Subcutaneous adipose tissue (tissue), 4 donors: ENCODE data around the gene CCNL2. TPM values are rescaled to one million over a fixed set of nuclear protein-coding genes. Genes with fewer than 3 reads are reported as not detected.

Experiments used
- total RNA-seq, 4 donors: library from RNA; depleted of rRNA; stranded (reverse); fragments of >200 nt; gene quantifications; one replicate each; pipeline ENCODE4 v1.1.0, GENCODE V29; 2016
- TF ChIP-seq, protein P1 (sequence below): fragments of 450-650 bp; IDR thresholded peaks from one replicate; pipeline ENCODE4 v1.5.1; 2016; ENCODE audit warnings: low read depth, mild to moderate bottlenecking, control low read depth, antibody characterized with exemption, moderate library complexity

CCNL2 gene
- total RNA-seq, 4 donors from 2014 or later, result 146 to 268 (median 194) TPM

DNA sequence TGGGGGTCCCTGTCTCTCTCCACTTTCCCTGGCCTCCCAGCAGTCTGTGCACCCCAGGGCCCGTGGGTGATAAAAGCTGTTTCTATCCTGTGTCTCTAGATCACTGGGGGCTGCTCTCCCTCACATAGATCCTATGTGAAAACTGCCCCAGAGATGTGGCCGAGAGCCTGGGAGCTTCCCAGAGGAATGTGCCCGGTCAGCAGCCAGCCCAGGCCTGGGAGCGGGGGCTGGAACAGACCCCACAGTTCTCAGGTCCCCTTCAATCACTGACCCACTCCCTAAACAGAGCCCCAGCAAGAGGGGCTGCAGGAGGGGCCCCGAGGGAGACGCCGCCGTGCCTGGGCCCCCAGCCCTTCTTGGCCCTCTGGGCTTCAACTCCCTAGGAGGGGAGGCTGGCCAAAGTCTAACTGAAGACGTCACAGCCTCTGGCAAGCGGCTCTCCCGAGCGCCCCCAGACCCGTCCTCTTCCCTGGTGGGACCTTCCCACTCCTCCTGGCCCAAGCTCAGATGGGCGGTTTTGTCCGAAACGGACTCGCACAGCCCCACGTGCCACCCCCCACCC lies 41.2 kb downstream of the CCNL2 start:
- TF ChIP-seq, protein P1, sequence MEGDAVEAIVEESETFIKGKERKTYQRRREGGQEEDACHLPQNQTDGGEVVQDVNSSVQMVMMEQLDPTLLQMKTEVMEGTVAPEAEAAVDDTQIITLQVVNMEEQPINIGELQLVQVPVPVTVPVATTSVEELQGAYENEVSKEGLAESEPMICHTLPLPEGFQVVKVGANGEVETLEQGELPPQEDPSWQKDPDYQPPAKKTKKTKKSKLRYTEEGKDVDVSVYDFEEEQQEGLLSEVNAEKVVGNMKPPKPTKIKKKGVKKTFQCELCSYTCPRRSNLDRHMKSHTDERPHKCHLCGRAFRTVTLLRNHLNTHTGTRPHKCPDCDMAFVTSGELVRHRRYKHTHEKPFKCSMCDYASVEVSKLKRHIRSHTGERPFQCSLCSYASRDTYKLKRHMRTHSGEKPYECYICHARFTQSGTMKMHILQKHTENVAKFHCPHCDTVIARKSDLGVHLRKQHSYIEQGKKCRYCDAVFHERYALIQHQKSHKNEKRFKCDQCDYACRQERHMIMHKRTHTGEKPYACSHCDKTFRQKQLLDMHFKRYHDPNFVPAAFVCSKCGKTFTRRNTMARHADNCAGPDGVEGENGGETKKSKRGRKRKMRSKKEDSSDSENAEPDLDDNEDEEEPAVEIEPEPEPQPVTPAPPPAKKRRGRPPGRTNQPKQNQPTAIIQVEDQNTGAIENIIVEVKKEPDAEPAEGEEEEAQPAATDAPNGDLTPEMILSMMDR, result no peak

DNA sequence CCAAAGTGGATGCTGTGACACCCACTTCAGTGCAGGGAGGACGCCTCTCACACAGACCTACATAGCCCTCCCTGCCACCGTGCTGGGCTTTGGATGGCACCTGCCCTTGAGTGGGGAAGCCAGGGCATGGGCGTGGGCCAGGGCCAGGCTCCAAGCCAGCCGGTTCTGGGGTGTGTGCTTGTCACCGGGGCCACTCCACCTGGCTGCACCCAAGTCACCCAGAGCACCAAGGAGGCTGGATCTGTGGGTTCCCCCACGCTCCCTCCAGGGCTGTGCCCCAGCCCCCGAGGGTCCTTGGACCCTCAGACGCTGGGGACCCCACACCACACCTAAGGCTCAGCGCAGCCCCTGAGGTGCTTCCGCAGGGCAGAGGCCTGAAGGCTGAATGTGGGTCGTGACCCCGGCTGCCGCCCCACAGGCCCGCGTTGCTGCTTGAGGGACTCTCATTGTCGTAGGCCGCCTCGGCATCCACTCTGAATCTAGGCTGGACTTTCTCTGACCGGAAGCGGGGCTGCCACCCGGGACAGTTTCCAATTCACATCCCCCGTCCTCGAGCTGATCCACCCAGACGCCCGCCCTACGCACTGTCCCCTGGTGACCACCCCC lies 42.2 kb downstream of the CCNL2 start:
- TF ChIP-seq, protein P1, result no peak

DNA sequence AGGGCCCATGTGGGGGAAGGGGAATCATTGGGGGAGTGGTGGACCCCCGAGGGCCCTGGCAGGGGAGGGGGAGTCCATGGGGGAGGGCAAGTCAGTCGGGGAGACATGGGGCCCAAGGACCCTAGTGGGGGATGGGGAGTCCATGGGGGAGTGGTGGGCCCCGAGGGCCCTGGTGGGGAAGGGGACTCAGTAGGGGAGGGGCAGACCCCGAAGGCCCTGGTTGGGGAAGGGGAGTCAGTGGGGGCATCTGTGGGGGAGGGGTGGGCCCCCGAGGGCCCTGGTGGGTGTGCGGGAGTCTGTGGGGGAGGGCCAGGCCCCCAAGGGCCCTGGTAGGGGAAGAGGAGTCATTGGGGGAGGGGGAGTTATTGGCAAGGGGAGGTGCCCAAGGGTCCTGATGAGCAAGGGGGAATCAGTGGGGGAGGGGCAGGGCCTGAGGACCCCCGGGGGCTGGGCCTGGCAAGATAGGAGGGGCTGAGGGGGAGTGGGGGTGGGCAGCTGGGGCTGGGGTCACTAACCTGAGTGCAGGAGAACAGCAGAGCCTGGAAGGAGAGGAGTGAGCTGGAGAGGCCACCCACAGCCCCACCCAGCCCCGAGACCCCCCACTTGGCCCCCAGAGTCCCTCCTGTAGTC lies 42.9 kb downstream of the CCNL2 start:
- TF ChIP-seq, protein P1, result no peak

DNA sequence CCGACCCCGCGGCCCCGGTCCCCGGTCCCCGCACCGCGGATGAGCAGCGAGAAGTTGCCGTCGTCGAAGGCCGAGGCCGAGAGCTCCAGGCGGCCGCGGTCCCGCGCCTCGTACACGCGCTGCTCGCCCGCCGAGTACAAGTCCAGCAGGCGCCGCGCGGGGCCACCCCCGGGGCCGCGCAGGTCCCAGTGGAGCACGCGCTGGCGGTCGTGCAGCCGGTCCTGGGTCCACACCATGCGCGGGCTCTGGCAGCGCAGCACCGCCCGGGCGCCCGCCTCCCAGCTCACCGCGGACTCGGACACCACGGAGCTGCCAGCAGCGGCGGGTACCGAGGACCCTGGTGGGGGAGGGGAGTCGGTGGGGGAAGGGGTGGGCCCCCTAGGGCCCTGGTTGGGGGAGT lies 43.7 kb downstream of the CCNL2 start:
- TF ChIP-seq, protein P1, result no peak

DNA sequence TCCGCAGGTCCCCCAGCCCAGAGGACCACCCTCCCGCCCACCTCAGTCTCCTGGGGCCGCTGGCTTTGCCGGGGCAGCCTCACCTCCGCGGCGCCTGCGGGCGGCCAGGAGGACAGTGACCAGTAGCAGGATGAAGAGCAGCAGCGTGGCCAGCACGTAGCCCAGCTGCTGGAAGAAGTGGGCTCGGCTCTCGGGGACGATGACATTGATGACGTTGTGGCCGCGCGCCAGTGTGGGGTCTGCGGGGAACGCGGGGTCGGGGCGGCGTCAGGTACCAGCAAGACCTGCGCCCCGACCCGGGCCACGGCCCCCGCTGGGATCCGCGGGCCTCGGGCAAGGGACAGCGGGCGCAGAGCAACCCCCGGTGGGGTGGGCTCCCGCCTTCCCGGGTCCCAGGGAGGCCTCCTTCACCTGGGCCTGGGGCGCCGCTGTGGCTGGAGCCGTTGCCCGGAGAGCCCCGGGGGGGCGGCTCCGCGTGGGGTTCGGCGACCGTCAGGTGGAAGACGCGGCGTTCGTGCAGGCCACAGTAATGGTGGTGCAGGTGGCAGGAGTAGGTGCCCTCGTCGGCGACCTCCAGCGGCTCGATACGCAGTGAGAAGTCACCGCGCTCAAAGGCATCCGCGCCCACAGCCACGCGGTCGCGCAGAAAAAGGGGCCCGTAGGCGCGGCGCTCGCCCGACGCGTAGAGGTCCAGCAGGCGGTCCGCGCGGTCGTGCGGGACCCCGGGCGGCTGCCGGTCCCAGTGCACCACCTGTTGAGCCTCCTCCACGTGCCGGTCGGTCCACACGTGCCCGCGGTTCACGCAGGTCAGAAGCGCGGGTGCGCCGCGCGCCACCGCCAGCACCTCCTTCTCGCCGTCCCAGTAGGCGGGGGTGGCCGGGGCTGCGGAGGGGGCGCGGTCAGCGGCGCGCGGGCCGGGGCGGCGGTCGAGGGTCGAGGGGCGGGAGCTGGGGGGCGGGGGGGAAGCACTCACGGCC lies 44.6 kb downstream of the CCNL2 start:
- TF ChIP-seq, protein P1, result no peak

DNA sequence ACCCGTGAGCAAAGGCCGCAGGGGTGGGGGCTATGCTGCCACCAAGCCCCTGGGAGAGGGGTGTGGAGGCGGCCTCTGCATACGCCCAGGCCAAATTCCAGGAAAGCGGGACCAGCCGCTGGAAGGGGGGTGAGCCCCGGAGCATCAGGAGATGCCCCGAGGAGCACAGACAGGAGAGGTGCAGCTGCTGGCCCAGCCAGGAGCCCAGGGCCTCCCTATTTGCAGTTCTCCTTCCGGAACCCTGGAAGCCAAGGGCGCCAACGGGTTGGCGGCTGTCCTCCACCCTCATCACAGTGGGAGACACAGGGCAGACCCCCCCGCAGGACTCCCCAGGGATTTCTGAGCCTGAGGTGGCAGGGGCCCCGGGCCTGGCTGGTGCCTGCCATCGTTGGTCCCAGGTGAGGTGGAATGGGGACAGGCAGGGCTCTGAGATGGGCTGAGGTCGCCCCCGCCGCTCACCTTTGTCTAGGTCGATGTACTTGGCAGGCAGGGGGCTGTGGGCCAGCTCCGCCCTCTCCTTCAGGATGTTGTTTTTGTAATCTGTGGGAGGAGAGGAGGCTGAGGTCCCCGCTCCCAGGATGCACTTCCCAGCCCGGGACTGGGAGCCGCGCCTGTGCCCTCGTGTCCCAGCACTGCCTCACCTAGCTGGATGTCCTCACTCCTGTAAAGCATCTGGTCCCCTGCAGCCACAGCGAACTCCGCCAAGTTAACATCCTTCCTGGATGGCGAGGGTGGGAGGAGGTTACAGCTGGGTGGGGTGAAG lies 45.6 kb downstream of the CCNL2 start:
- TF ChIP-seq, protein P1, result no peak
